Testis (tissue), 2 donors: Measurements from ENCODE around the gene DHX38.

Experiments
- CTCF ChIP-seq, 3 experiments: fragments of 450-650 bp in 2 of 3; fragments of 200-600 bp in 1 of 3; sonication (generic) in 1 of 3; IDR thresholded peaks; one replicate each; pipeline ENCODE4 v1.5.1; 2016 to 2019; ENCODE audit warnings: antibody characterized with exemption in 3 of 3, mild to moderate bottlenecking in 2 of 3, moderate library complexity in 1 of 3
- POLR2A ChIP-seq: fragments of 450-650 bp; IDR thresholded peaks from one replicate; pipeline ENCODE4 v1.6.1; 2017; ENCODE audit warnings: antibody characterized with exemption, mild to moderate bottlenecking, moderate library complexity

GRCh38 chr16:72060405-72060804 is 33.2 kb upstream of the DHX38 start:
- no peak for TF ChIP-seq CTCF (IDR thresholded peaks at IDR 0.05)
- TF ChIP-seq POLR2A: no peak
